HG02981 (cell line): ENCODE data around the gene LRRC26.
"Not testable (repeated sequence)": the region's sequence is repeated elsewhere in the genome, so short reads cannot be mapped to it uniquely, and the experiment has no call there.

Experiments used
- ATAC-seq: cut with Tn5 transposase; IDR thresholded peaks from one replicate; pipeline ENCODE4 v1.9.1; 2021; ENCODE audit warnings: mild to moderate bottlenecking, moderate library complexity; ENCODE audit not compliant: unreplicated experiment

Gene LRRC26

DNA sequence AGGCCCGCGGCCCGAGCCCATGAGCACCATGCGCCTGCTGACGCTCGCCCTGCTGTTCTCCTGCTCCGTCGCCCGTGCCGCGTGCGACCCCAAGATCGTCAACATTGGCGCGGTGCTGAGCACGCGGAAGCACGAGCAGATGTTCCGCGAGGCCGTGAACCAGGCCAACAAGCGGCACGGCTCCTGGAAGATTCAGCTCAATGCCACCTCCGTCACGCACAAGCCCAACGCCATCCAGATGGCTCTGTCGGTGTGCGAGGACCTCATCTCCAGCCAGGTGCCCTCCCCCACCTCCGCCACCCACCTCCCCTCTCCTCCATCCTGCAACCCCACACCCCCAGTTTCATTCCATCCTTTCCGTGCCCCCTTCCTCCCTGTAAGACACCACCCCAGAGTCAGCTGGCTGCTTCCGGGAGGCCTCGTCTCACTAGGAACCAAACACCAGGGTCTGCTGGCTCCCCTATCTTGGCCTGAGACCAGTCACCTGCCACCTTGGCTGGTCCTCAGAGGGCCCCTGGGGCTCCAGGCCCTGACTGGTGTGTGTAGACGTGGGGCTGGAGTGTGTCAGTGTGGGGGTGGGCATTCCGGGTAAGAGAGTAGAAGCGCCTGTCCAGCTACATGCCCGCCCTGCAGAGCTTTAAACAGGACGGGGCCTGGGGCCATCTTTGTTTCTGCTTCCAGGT is 30.2 kb downstream of the LRRC26 start:
- ATAC-seq: no peak

GRCh38 chr9:137138722-137139467 is 31.0 kb downstream of the LRRC26 start, which contains the start of gene GRIN1:
GRIN1 (plus strand) TSS chr9:137139154; CDS start chr9:137139487, 333 bp downstream.
- ATAC-seq: no peak

DNA sequence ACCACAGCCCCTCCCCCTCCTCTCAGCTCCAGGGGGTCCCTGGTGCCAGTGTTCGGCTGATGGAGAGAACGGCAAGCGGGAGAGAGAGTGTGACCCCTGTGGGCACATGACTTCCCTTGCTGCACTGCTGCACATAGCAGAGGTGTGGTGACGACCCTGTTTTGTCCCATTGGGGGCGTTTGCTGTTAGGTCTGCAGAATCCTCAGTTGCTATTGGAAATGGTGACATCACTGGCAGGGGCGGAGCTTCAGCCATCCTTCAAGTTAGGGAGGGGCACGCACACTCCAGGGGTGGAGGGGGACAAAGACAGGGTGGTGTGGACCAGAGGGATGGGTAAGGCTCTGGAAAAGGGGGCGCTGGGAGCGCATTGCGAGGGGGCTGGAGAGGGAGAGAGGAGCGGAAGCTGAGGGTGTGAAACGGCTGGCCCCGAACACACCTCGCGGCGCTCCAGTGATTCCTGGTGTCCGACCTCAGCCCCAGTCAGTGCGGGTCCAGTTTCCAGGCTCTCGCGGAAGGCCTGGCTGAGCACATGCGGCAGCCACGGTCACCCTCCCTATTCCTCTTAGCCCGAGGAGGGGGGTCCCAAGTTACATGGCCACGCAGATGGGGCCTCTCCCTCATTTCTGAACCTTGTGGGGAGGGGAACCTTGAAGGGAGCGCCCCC is 31.7 kb downstream of the LRRC26 start:
- ATAC-seq: no peak

DNA sequence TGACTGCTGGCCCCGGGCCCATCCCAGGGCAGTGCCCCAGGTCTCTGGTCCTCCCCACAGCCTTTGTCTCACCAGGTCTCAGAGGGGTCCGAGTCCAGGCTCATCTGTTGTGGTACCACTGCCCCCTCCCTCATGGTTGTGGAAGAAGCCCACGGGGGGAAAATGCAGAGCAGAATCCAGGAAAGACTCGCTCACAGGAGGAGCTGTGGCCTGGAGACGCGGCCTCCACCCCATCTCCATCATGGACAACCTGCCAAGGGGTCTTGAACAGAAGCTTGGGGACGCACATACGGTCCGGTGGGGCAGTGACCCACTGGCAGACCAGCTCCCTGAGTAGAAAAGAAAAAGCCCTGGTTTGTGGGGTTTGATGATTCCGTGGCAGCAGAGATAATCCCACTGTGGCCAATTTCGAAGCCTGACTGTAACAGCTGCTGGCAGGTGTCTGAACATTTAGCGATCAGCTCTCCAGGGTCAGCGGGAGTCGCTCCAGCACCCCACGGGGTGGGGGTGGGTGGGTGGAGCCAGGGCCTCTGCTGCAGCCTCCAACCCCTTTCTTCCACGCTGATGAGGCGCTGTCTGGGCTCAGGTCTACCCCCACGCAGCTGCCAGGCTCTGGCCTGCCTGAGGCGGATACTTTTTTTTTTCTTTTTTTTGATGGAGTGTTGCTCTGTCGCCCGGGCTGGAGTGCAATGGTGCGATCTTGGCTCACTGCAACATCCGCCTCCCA is 32.8 kb downstream of the LRRC26 start:
- ATAC-seq: no peak

DNA sequence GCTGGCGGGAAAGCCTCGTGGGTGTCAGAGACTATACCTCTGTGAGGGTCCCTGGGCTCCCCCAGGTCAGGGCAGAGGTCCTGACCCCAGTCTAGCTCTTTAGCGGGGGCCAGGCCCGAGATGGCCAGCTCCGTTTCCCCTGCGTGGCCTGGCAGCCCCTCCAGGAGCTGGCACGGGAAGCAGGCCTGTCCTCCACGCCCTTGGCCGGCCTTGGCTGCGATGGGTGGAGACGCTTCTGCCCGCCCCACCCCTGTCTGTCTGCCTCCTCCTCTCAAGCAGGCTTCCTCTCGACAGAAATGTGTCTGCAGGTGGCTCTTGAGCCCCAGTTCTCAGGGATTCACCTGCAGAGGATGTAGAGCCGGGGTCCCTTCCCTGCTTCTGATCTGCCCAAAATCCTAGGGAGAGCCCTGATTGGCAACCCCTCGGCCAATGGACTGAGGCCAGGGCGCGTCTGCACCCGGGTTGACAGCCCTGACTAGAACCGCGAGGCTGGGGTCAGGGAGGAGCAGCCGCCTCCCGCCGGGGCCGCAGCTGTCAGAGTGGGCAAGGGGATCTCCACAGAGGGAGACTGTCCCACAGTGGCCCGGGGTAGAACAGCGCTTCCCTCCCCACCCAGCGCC is 33.5 kb downstream of the LRRC26 start:
- ATAC-seq: no peak

DNA sequence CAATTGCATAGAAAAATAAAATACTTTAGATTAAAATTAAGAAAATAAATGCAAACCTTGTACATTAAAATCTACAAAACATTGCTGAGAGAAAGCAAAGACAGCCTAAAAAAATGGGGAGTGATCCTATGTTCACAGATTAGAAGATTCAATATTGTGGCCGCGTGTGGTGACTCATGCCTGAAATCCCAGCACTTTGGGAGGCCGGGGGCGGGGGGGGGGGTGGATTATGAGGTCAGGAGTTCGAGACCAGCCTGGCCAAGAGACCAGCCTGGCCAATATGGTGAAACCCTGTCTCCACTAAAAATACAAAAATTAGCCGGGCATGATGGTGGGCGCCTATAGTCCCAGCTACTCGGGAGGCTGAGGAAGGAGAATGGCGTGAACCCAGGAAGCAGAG is 34.7 kb downstream of the LRRC26 start:
- not testable (repeated sequence) for ATAC-seq

DNA sequence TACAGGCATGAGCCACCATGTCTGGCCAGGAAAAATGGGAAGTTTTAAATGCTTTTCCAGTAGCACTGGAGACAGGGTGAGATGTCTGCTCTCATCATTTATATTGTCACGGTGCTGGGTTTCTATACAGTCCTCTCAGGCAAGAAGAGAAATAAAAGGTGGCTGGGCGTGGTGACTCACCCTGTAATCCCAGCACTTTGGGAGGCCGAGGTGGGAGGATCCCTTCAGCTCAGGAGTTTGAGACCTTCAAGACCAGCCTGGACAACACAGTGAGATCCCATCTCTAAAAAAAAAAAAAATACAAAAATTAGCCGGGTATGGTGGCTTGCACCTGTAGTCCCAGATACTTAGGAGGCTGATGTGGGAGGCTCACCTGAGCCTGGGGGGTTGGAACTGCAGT is 35.7 kb downstream of the LRRC26 start:
- no peak for ATAC-seq

DNA sequence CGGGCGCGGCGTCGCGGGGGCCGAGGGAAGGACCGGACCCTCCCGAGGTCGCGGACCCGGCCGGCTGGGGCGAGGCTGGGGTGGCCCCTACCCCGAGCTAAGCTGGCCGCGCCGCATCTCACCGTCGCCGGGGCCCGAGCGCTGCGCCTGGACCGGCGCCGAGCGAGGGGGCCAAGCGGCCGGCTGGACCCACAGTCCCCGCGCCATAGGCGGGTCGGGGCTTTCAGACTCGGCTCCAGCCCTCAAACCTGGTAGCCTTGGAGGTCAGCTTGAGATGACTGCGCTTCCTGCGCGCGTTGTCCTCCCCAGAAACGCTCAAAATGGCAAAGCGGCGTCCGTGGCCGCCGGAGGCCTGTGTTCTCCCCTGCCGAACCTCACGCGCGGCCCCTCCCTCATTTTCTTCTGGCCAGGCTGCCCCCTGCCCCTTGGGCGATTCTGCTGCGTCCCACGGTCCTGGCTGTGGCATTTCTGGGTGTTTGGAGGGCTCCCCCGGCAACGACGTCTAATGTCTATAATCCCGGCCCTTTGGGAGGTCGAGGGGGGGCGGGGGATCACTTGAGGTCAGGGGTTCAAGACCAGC is 39.6 kb downstream of the LRRC26 start:
- peak; percentile 18 for ATAC-seq

- peak; percentile 83 for ATAC-seq
Measured at GRCh38 chr9:137129456-137130175, 40.2 kb downstream of the LRRC26 start.

GRCh38 chr9:137128862-137129455 is 40.9 kb downstream of the LRRC26 start:
- ATAC-seq: peak; percentile 2

DNA sequence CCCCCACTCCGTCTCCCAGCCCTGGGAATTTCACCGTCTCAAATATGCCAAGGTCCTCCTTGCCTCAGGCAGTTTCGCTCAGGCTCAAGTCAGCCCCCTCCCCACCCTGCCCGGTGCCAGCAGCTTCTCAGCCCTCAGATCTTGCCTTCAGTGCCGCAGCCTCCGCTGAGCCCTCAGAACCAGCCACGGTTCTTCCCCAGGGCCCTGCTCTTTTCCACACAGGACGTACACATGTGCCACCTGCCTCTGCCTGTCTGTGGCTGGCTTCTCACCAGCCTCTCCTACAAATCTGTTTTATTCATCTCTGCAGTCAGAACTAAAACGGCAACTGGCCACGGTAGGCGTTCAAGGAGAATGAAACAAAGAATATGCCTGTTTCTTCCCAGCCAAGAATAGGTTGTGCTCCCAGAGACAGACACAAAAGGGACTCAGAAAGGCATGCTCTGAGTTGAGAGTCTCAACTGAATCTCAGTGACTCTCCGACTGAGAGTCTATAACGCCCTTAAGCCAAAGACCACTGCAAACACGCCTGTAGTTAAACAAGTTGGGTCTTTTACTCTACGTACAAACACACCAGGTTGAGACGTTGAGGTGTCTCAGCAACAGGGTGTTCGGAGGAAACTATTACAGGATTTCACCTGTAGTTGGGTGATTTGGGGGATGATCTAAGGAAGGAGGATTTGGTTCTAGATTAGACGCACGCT is 41.5 kb downstream of the LRRC26 start:
- ATAC-seq: no peak

- ATAC-seq: no peak
Measured at GRCh38 chr9:137127301-137128157, 42.3 kb downstream of the LRRC26 start.

- no peak for ATAC-seq
Measured at GRCh38 chr9:137126786-137127185, 43.1 kb downstream of the LRRC26 start.

- not testable (repeated sequence) for ATAC-seq
Measured at GRCh38 chr9:137123952-137124462, 45.8 kb downstream of the LRRC26 start.

- no peak for ATAC-seq
Measured at GRCh38 chr9:137123468-137123837, 46.4 kb downstream of the LRRC26 start.

- not testable (repeated sequence) for ATAC-seq
Measured at GRCh38 chr9:137122796-137123467, 46.9 kb downstream of the LRRC26 start.
